Measurements from ENCODE around the gene UBE2H. TPM values are rescaled to one million over a fixed set of nuclear protein-coding genes. Genes with fewer than 3 reads are reported as not detected.
A peak's percentile ranks its signal among the peaks of the same experiment; 100 is the strongest.

UBE2H gene
- total RNA-seq, 4 donors from 2014 or later: 57.2 to 92.6 (median 85.7) TPM

DNA sequence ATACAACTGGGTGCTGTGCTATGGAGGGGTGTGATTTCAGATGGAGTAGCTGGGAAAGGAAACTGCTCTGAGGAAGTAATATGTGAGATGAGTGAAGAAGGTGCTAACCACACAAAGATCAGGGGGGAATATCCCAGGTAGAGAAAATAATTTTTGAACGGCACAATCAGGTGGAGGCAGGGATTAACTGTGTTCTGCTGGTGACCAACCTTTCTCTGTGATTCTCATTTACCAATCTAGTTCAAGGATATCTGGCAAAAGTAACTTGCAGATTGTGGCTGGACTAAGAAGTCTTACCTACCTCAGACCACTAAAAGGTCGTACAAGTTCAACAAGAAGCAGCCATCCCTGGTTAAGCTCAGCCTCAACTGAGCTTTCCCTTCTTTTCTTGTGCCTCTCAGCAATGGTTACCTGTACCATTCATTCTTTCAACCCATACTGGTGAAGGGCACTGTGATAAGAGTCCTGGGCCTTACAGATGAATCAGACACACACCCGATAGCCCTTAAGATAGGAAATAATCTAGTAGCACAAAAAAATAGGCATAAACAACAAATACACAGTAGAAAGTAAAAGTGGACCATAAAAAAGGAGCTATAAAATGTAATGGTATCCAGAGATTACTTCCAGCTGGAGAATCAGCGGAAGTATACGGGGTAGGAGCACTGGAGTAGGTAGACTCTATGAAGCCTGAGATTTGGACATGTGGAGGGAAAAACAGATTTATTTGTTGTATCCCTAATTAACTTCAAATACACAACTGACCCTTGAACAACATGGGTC, 96.6 kb downstream of the UBE2H start:
- TF ChIP-seq, protein P1, sequence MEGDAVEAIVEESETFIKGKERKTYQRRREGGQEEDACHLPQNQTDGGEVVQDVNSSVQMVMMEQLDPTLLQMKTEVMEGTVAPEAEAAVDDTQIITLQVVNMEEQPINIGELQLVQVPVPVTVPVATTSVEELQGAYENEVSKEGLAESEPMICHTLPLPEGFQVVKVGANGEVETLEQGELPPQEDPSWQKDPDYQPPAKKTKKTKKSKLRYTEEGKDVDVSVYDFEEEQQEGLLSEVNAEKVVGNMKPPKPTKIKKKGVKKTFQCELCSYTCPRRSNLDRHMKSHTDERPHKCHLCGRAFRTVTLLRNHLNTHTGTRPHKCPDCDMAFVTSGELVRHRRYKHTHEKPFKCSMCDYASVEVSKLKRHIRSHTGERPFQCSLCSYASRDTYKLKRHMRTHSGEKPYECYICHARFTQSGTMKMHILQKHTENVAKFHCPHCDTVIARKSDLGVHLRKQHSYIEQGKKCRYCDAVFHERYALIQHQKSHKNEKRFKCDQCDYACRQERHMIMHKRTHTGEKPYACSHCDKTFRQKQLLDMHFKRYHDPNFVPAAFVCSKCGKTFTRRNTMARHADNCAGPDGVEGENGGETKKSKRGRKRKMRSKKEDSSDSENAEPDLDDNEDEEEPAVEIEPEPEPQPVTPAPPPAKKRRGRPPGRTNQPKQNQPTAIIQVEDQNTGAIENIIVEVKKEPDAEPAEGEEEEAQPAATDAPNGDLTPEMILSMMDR (IDR thresholded peaks at IDR 0.05): no peak
- no peak for DNase-seq (ENCODE audit: low spot score)
- no peak for ATAC-seq (ENCODE audit: low FRiP score)

DNA sequence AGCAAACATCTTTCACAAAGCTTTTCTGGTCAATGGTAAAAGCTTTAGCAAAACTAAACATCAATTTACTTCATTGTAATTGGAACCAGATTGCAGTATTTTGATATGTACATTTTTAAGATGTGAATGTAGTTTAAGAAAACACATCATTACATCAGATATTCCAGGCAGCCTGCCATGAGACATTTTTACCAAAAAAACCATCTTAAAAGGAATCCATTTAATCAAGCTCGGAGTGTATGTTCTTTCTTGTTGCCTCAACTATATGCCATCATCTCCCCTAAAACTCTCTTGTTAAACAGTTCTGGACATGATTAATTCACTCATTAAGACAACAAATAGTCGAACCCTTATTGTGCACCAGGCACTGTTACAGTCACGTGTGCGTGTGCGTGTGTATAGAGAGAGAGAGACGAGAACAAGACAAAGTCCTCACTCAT, 97.5 kb downstream of the UBE2H start:
- TF ChIP-seq, protein P1 (IDR thresholded peaks at IDR 0.05): no peak
- DNase-seq (ENCODE audit: low spot score) (no peak), ATAC-seq (ENCODE audit: low FRiP score) (no peak)

DNA sequence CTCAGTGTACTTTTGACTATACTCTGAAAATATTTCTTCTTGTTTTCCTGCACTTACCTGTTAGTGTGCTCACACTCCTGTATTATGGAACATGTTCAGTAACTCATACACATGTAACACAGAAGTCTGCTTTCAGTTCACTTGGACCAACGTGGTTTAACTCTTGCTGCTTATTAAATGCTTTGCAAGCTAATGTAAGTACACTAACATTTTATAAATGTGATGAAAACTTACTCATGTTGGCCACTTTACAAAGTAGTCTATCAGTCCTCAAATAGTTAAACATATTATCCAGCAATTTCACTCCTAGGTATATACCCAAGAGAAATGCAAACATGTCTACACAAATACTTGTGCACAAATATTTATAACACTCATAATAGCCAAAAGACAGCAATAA, 98.4 kb downstream of the UBE2H start:
- no peak for ATAC-seq (ENCODE audit: low FRiP score)
- no peak for DNase-seq (ENCODE audit: low spot score)
- TF ChIP-seq, protein P1 (IDR thresholded peaks at IDR 0.05): no peak

DNA sequence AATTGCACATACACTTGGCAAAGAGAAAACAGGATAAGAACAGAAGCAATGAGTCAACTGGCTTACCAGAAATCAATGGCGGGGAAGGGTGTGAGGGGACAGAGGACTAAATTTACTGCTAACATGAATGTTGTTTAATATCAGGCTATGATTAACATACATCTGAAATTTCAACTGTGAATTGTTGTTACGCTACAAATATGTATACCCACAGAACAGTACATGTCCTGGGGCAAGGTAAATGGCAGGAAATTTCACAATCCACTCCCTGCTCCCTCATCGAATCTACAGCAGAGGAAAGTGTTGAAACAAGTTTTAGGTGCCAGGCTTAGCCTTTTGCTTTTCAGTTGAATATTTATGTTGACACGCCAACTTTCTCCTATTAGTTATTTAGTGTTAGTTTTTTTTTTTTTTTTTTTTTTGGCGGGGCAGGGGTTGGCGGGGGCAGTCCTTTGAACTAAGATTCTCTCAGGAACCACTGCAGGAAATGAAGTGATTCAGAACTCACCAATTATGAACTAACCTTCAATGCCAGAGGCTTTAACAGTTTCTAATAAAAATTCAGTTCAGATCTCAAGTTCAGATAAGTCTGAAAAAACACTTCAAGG, 99.0 kb downstream of the UBE2H start:
- peak; percentile 86 for ATAC-seq (ENCODE audit: low FRiP score)
- TF ChIP-seq, protein P1 (IDR thresholded peaks at IDR 0.05): no peak
- no peak for DNase-seq (ENCODE audit: low spot score)

DNA sequence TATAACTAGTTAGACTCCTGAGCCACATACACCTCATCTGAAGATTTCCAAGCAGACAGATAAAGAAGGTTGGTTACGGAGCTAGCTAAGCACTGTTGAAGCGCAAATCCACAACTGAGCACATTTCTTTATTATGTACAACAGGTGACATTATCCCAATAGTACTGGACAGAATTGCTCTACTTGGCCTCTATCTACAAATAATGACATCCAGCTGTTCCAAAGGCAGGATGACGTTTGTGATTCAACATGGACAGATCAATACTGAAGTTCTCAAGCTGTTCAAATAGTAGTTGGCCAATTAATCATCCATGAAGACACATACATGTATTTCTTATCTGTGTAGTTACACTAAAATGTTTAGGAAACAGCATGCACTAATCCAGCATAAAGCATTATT, 101.0 kb downstream of the UBE2H start:
- TF ChIP-seq, protein P1 (IDR thresholded peaks at IDR 0.05): no peak

DNA sequence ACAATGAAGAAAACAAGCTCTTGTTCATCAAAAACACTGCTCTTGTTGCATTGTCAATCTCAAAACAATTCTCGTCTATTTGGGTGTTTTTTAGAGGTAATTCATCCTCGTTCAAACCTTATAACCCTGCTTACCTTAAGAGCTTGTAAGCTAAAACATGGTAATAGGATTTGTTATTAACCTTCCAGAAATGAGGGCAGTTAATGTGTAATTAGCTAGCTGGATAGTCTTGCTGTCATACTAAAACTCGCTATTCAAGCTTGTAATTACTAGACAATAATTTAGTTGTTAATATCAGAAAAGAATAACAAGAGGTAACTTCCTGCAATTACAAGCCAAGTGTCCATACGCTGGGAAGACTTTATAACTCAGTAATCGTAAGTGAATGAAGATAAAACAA, 101.6 kb downstream of the UBE2H start:
- no peak for ATAC-seq (ENCODE audit: low FRiP score)
- DNase-seq (ENCODE audit: low spot score): no peak
- TF ChIP-seq, protein P1 (IDR thresholded peaks at IDR 0.05): no peak

More for the DNA sequence above, 101.0 kb downstream of the UBE2H start:
- no peak for ATAC-seq (ENCODE audit: low FRiP score)
- DNase-seq (ENCODE audit: low spot score): no peak

DNA sequence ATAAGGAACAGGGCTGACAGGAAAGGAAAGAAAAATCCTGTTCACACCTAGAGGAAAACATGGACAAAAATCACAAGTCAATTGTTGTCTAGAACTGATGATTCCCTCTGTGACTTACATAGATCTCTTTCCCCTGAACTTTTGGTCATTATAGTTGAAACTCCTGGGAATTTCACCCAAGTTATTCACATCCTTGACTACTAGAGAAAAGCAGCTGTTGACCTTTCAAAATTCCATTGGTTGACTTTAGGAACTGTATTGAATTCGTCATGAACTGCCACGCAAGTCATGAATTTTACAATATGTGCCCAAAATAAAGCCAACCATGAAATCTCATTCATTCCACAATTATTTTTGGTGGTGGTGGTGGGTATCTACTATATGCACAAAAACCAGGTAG, 104.3 kb downstream of the UBE2H start:
- DNase-seq (ENCODE audit: low spot score): no peak
- ATAC-seq (ENCODE audit: low FRiP score): no peak
- TF ChIP-seq, protein P1 (IDR thresholded peaks at IDR 0.05): no peak

Data from omental fat pad (tissue), 4 donors.